HG03439 (cell line): Measurements from ENCODE around the gene TTC24.
"Not testable (repeated sequence)": the region's sequence is repeated elsewhere in the genome, so short reads cannot be mapped to it uniquely, and the experiment has no call there.

ENCODE experiments used
- ATAC-seq: cut with Tn5 transposase; IDR thresholded peaks from one replicate; pipeline ENCODE4 v1.9.1; 2021; ENCODE audit warnings: mild to moderate bottlenecking, moderate library complexity; ENCODE audit not compliant: unreplicated experiment

Gene TTC24

DNA sequence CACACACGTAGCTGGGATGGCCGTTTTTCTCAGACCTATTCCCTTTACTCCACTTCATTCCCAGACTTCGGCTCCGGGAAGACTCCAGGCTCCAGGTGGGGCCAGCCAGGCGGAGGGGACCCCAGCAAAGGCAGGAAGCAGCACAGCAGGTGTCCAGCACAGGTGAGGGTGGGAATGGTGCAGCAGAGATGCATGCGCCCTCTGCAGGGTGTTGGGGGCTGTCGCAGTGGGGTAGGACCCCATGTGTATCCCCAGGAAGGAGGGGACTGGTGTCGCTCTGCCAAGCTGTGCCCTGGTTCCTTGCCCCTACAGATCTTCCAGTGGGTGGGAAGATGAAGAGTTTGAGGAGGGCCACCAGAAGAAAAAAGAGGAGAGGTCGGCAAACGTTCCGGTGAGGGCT, 5.3 kb downstream of the TTC24 start:
- ATAC-seq, result no peak

DNA sequence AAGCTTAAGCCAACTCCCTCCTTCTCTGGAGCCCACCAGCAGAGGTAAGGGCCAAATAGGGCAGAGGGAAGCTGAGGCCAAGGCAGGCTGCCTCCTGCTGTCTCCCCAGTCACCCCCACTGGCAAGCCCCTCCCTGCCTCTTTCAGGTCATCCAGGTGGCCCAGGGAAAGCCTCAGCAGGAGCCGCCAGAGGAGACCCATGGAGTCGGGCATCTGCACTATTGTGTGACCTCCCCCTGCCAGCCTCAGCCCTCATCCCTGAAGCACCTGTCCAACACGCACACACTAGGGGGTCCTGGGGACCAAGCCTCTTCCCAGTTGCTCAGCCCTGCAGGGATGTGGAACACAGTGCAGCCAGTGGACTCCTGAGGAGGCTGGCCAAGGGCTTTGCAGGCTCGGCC, 6.8 kb downstream of the TTC24 start:
- no peak for ATAC-seq

GRCh38 chr1:156586892-156587477, 7.5 kb downstream of the TTC24 start:
- ATAC-seq, result no peak

DNA sequence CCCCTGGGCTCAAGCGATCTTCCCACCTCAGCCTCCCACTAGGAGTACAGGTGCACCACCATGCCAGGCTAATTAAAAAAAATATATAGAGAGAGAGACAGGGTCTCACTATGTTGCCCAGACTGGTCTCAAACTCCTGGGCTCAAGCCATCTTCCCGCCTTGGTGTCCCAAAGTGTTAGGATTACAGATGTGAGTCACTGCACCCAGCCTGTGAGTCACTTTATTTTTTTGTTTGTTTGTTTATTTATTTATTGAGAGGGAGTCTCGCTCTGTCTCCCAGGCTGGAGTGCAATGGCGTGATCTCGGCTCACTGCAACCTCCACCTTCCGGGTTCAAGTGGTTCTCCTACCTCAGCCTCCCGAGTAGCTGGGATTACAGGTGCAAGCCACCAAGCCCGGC, 8.4 kb downstream of the TTC24 start:
- ATAC-seq, result not testable (repeated sequence)

- ATAC-seq, result no peak
Observed at GRCh38 chr1:156589546-156589945, 10.0 kb downstream of the TTC24 start.

DNA sequence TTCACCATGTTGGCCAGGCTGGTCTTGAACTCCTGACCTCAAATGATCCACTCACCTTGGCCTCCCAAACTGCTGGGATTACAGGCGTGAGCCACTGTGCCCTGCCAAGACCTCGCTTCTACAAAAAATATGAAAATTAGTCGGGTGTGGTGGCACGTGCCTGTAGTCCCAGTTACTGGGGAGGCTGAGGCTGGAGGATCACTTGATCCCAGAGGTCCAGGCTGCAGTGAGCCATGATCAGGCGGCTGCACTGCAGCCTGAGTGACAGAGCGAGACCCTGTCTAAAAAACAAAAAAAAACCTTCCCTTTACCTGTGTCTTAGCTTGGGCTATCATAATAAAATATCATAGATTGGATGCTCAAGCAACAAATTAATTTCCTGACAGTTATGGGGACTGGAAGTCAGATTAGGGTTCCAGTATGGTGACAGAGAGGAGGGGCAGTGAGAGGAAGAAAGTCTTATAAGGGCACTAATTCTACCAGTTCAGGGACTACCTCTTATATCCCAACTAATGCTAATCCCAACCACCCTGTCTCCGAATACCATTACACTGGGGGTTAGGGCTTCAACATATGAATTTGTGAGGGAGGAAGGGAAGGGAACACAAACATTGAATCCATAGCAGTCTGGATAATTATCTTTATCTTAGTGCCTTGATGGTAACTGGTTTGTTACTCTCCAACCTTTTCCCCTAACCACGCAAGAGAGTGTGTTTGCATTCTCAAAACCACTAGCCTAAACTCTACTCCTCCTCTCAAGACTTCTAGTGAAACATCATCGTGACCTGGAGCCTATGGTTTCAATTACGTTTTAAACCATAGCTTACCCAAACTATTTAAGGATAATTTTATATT, 11.0 kb downstream of the TTC24 start:
- no peak for ATAC-seq

DNA sequence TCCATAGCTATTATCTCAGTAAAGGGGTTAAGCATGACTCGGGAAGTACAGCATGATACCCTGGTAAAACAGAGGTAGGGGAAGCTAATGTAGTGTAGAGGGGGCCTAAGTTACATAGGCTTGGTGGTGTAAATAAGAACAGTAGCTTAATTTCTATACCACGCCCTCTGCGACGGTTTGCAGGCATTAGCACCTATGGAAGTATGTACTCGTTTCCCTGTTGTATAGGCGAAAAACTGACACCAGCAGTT, 11.6 kb downstream of the TTC24 start:
- ATAC-seq, result no peak

GRCh38 chr1:156591432-156592157, 12.1 kb downstream of the TTC24 start, which contains the start of gene NAXE:
Gene NAXE, plus strand, starts transcription at chr1:156591776. Its CDS starts 29 bp downstream, at chr1:156591805.
- peak; percentile 88 for ATAC-seq

DNA sequence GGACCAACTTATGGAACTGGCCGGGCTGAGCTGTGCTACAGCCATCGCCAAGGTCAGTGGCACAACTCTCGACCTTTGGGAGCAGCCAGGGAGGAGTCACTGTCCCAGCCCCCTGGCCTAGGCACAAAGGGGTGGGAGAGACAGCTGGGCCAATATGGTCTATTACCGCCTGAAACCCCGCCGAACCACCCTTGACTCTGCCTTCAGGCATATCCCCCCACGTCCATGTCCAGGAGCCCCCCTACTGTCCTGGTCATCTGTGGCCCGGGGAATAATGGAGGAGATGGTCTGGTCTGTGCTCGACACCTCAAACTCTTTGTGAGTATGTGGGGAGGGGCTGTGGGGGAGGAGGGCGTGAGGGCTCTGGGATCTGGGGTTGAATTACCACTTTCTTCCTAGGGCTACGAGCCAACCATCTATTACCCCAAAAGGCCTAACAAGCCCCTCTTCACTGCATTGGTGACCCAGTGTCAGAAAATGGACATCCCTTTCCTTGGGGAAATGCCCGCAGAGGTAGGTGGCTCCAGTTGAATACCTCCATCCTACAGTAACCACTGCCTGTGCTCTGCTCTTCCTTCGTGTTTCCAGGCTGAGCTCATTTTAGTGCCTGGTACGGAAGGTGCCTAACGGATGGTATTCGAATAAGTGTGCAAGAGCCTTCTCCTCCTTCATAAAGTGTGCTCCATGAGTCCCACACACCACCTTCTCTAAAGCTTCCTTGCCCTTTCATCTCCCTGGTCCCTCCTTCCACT, 12.8 kb downstream of the TTC24 start:
- no peak for ATAC-seq

DNA sequence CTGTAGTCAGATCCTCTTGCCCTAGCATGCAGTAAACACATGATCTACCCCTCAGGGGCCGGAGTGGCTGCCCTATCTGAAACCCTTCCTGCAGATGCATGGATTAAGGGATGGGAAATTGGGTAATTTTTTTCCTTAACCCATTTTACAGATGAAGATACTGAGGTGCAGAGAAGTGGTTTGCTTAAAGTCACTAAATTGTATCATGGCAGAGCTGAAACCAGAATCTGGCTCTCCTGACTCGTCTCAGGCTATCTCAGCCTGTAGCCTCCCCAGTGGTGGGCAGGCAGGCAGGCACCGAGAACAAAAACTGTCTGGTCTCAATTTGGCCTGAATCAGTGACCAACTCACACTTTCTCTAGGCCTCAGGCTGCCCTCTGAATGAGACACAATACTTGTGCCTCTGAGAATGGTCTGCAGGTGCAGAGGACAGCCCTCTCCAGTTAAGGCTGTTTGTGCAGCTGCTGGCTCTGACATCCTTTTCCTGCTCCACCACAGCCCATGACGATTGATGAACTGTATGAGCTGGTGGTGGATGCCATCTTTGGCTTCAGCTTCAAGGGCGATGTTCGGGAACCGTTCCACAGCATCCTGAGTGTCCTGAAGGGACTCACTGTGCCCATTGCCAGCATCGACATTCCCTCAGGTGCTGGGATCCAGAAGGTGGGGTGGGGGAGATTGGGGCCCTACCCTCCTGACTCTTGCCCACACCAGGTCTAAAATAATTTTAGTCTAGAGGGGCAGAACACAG, 13.6 kb downstream of the TTC24 start:
- ATAC-seq, result no peak

DNA sequence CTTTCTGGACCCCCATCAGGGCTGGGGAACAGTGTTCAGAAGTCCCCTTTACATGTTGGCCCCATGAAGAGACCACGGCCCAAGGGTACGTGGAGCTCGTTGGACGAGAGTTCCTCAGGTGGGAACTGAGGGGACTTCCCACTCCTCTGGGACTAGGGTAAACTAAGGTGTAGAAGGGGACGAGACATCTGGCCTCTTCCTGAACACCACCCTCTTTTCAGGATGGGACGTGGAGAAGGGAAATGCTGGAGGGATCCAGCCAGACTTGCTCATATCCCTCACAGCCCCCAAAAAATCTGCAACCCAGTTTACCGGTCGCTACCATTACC, 14.1 kb downstream of the TTC24 start:
- ATAC-seq, result no peak

DNA sequence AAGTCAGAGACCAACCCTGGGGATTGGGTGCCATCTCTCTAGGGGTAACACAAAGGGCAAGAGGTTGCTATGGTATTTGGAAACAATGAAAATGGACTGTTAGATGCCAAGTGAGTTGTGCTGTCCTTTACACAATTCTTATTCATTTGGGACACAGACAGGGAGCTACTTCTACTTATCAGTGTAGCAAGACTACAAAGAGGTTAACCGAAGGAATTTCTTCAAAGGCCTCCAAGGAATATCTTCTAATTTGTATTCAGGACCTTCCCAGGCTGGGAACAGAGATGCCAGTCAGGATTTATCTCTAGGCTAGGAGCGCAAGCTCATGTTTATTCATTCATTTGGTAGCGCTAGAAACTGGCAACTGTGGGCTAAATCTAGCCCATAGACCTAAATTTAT, 14.7 kb downstream of the TTC24 start:
- ATAC-seq, result no peak

- ATAC-seq, result no peak
Observed at GRCh38 chr1:156595016-156595415, 15.5 kb downstream of the TTC24 start.

- no peak for ATAC-seq
Observed at GRCh38 chr1:156596426-156596825, 16.9 kb downstream of the TTC24 start.

GRCh38 chr1:156598125-156598524, 18.6 kb downstream of the TTC24 start:
- ATAC-seq, result no peak

GRCh38 chr1:156598731-156599432, 19.4 kb downstream of the TTC24 start:
- no peak for ATAC-seq

DNA sequence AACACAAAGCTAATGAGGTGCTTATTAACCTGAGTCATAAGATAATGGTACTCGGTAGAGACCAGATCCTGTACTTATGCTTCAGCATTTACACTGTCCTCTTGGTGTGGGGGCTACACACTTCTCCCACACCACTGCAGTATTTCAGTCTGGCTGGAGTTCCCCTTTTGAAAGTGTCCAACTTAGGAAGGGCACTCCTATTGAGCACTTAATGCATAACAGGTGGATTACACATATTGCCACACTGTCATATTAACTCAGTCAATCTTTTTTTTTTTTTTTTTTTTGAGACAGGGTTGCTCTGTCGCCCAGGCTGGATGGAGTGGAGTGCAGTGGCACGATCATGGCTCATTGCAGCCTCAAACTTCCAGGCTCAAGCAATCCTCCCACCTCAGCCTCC, 20.3 kb downstream of the TTC24 start:
- ATAC-seq, result no peak

- no peak for ATAC-seq
Observed at GRCh38 chr1:156600733-156601121, 21.2 kb downstream of the TTC24 start.

GRCh38 chr1:156601122-156601830, 21.8 kb downstream of the TTC24 start, which contains the start of gene GPATCH4:
Gene GPATCH4, minus strand, starts transcription at chr1:156601479.
- peak; percentile 58 for ATAC-seq
